BE2C (cell line): Measurements from ENCODE around the gene SPATA20.

Experiments
- DNase-seq: peaks from one replicate; pipeline ENCODE4 v3.0.0-alpha.2; 2020
- H3K27me3 ChIP-seq: fragments of 250-450 bp; sonication (Bioruptor Pico); 2 replicates; pipeline ENCODE4 v1.5.1; 2020; ENCODE audit warnings: mild to moderate bottlenecking
- H3K36me3 ChIP-seq: fragments of 250-450 bp; sonication (Bioruptor Pico); 2 replicates; pipeline ENCODE4 v1.5.1; 2020; ENCODE audit warnings: mild to moderate bottlenecking
- H3K4me1 ChIP-seq: fragments of 250-450 bp; sonication (Bioruptor Pico); 2 replicates; pipeline ENCODE4 v1.5.1; 2020
- H3K4me3 ChIP-seq: 2 replicates; pipeline ENCODE4 v1.5.1; 2011; ENCODE audit warnings: low read depth, low read length
- H3K9me3 ChIP-seq: fragments of 250-450 bp; sonication (Bioruptor Pico); 2 replicates; pipeline ENCODE4 v1.5.1; 2020
- CTCF ChIP-seq: IDR thresholded peaks from 2 replicates; pipeline ENCODE4 v1.5.1; 2012; ENCODE audit warnings: mild to moderate bottlenecking, low read depth, low read length

The SPATA20 gene

GRCh38 chr17:50560931-50561745 lies 14.2 kb downstream of the SPATA20 start:
- TF ChIP-seq CTCF: no peak
- Histone ChIP-seq H3K4me3 (peak overlapping the region; percentile 19), H3K9me3 (no peaks in the 10 kb centered on the region; the same call in 1 of the 2 replicates), H3K4me1 (peaks cover 21% of the 10 kb centered on the region), H3K27me3 (peaks cover 39% of the 10 kb centered on the region), H3K36me3 (no peaks in the 10 kb centered on the region)
- DNase-seq: no peak

GRCh38 chr17:50561746-50562141 lies 14.8 kb downstream of the SPATA20 start:
- no peak for DNase-seq
- Histone ChIP-seq H3K4me1 (peaks cover 23% of the 10 kb centered on the region), H3K27me3 (peaks cover 39% of the 10 kb centered on the region), H3K36me3 (no peaks in the 10 kb centered on the region), H3K4me3 (no peak overlapping the region), H3K9me3 (no peaks in the 10 kb centered on the region; the same call in 1 of the 2 replicates)
- TF ChIP-seq CTCF: no peak

- Histone ChIP-seq H3K36me3 (no peaks in the 10 kb centered on the region), H3K4me1 (peaks cover 21% of the 10 kb centered on the region), H3K27me3 (peaks cover 39% of the 10 kb centered on the region), H3K9me3 (no peaks in the 10 kb centered on the region; the same call in 1 of the 2 replicates), H3K4me3 (no peak overlapping the region)
- no peak for TF ChIP-seq CTCF
- no peak for DNase-seq
These were observed 15.5 kb downstream of the SPATA20 start for GRCh38 chr17:50562242-50563091.

GRCh38 chr17:50563092-50563511 lies 16.1 kb downstream of the SPATA20 start:
- Histone ChIP-seq H3K4me3 (no peak overlapping the region), H3K27me3 (peaks cover 39% of the 10 kb centered on the region)
- no peak for TF ChIP-seq CTCF

GRCh38 chr17:50564916-50565315 lies 17.9 kb downstream of the SPATA20 start:
- H3K4me3 ChIP-seq: no peak overlapping the region
- TF ChIP-seq CTCF: no peak
- H3K4me1 ChIP-seq: peaks cover 20% of the 10 kb centered on the region
- no peaks in the 10 kb centered on the region for H3K36me3 ChIP-seq
- no peaks in the 10 kb centered on the region; the same call in 1 of the 2 replicates for H3K9me3 ChIP-seq
- H3K27me3 ChIP-seq: peaks cover 33% of the 10 kb centered on the region
- DNase-seq: peak; percentile 51

More at GRCh38 chr17:50563092-50563511, 16.1 kb downstream of the SPATA20 start:
- Histone ChIP-seq H3K36me3 (no peaks in the 10 kb centered on the region), H3K4me1 (peaks cover 20% of the 10 kb centered on the region), H3K9me3 (no peaks in the 10 kb centered on the region; the same call in 1 of the 2 replicates)
- no peak for DNase-seq
